ENCODE measurements around the gene INPP4A.

The INPP4A gene

GRCh38 chr2:98530114-98530513 lies 85.5 kb downstream of the INPP4A start:
- ATAC-seq: no peak
- TF ChIP-seq SNAI2 (CRISPR knock-in tag; IDR thresholded peaks at IDR 0.05): no peak

GRCh38 chr2:98532756-98533155 lies 88.1 kb downstream of the INPP4A start:
- no peak for ATAC-seq
- TF ChIP-seq PATZ1 (CRISPR knock-in tag; IDR thresholded peaks at IDR 0.05; ENCODE audit: borderline replicate concordance) (no peak), POU6F1 (CRISPR knock-in tag; IDR thresholded peaks at IDR 0.05; ENCODE audit: borderline replicate concordance, low read depth) (no peak), BACH2 (CRISPR knock-in tag; IDR thresholded peaks at IDR 0.05; ENCODE audit: borderline replicate concordance) (no peak), OSR1 (CRISPR knock-in tag; IDR thresholded peaks at IDR 0.05) (no peak), CSDC2 (CRISPR knock-in tag; IDR thresholded peaks at IDR 0.05) (no peak), TSHZ2 (CRISPR knock-in tag; IDR thresholded peaks at IDR 0.05) (no peak), TOX (CRISPR knock-in tag; IDR thresholded peaks at IDR 0.05; ENCODE audit: borderline replicate concordance) (no peak), ESRRG (CRISPR knock-in tag; IDR thresholded peaks at IDR 0.05) (no peak), GLIS3 (CRISPR knock-in tag; IDR thresholded peaks at IDR 0.05) (no peak), CREB5 (CRISPR knock-in tag; IDR thresholded peaks at IDR 0.05; ENCODE audit: low read depth) (no peak), PPARA (CRISPR knock-in tag; IDR thresholded peaks at IDR 0.05; ENCODE audit: borderline replicate concordance) (no peak), SNAI2 (CRISPR knock-in tag; IDR thresholded peaks at IDR 0.05) (no peak), ZC3H10 (CRISPR knock-in tag; IDR thresholded peaks at IDR 0.05) (no peak), ZNF565 (CRISPR knock-in tag; conservative IDR thresholded peaks at IDR 0.05; ENCODE audit: low read depth) (no peak), ARNTL (CRISPR knock-in tag; IDR thresholded peaks at IDR 0.05; ENCODE audit: borderline replicate concordance, low read depth) (no peak), ISL1 (CRISPR knock-in tag; IDR thresholded peaks at IDR 0.05) (no peak), ZFP3 (CRISPR knock-in tag; IDR thresholded peaks at IDR 0.05) (no peak), ZNF70 (CRISPR knock-in tag; IDR thresholded peaks at IDR 0.05) (no peak), CSRNP3 (CRISPR knock-in tag; IDR thresholded peaks at IDR 0.05) (no peak)

- ATAC-seq: no peak
- TF ChIP-seq POU6F1 (CRISPR knock-in tag; IDR thresholded peaks at IDR 0.05; ENCODE audit: borderline replicate concordance, low read depth) (no peak), OSR1 (CRISPR knock-in tag; IDR thresholded peaks at IDR 0.05) (no peak), BACH2 (CRISPR knock-in tag; IDR thresholded peaks at IDR 0.05; ENCODE audit: borderline replicate concordance) (no peak), CSRNP3 (CRISPR knock-in tag; IDR thresholded peaks at IDR 0.05) (no peak), TOX (CRISPR knock-in tag; IDR thresholded peaks at IDR 0.05; ENCODE audit: borderline replicate concordance) (no peak), PPARA (CRISPR knock-in tag; IDR thresholded peaks at IDR 0.05; ENCODE audit: borderline replicate concordance) (no peak), CREB5 (CRISPR knock-in tag; IDR thresholded peaks at IDR 0.05; ENCODE audit: low read depth) (no peak), ISL1 (CRISPR knock-in tag; IDR thresholded peaks at IDR 0.05) (no peak), ZC3H10 (CRISPR knock-in tag; IDR thresholded peaks at IDR 0.05) (no peak), ZFP3 (CRISPR knock-in tag; IDR thresholded peaks at IDR 0.05) (no peak), GLIS3 (CRISPR knock-in tag; IDR thresholded peaks at IDR 0.05) (no peak), ARNTL (CRISPR knock-in tag; IDR thresholded peaks at IDR 0.05; ENCODE audit: borderline replicate concordance, low read depth) (no peak), TSHZ2 (CRISPR knock-in tag; IDR thresholded peaks at IDR 0.05) (no peak)
Observed at GRCh38 chr2:98533547-98533946, 88.9 kb downstream of the INPP4A start.

Data from SK-N-SH treated with all-trans-retinoic acid at 6 μM for 48 hours (cell line).